ENCODE data around the gene MIB1. TPM values are rescaled to one million over a fixed set of nuclear protein-coding genes. Genes with fewer than 3 reads are reported as not detected.

MIB1 gene
- total and polyA plus RNA-seq, 9 of the 15 experiments (the other 6 are each of a cell fraction or from before 2014, with no cell fraction given) = 7.2 to 43.8 (median 23.2) TPM

- TF ChIP-seq REST (IDR thresholded peaks at IDR 0.05; ENCODE audit: borderline replicate concordance) (no peak), REST (CRISPR knock-in tag; IDR thresholded peaks at IDR 0.05; ENCODE audit: low read depth) (no peak)
Measured at GRCh38 chr18:21830532-21830931, 89.9 kb downstream of the MIB1 start (continued).

GRCh38 chr18:21831413-21831831 is 90.8 kb downstream of the MIB1 start:
- Histone ChIP-seq H3K4me2 (ENCODE audit: insufficient read depth, low read length) (no peak overlapping the region), H3K27ac (ENCODE audit: extremely low read depth, low read depth, low read length) (no peak overlapping the region), H3K4me3 (no peak overlapping the region), H3K9me3 (replicated peaks; ENCODE audit: control insufficient read depth, insufficient read depth, low read depth, low read length) (no peaks in the 10 kb centered on the region), H3K79me2 (ENCODE audit: control insufficient read depth, insufficient read depth, low read length) (no peaks in the 10 kb centered on the region), H3K4me1 (replicated peaks in 1 of 2; ENCODE audit: control insufficient read depth in 2 of 2, insufficient read depth in 2 of 2, low read length in 2 of 2) (no peaks in the 10 kb centered on the region), H3K36me3 (ENCODE audit: control insufficient read depth, insufficient read depth, low read length) (peaks cover 5% of the 10 kb centered on the region; the same call in 1 of the 3 replicates), H4K20me1 (replicated peaks; ENCODE audit: control insufficient read depth, insufficient read depth, low read length) (no peaks in the 10 kb centered on the region), H2AFZ (ENCODE audit: low read depth, low read length) (no peak overlapping the region), H3K27me3 (ENCODE audit: control insufficient read depth in 2 of 2, insufficient read depth in 2 of 2, low read length in 2 of 2) (no peaks in the 10 kb centered on the region), H3K9me1 (ENCODE audit: control insufficient read depth, insufficient read depth, low read length) (no peaks in the 10 kb centered on the region), H3K9ac (ENCODE audit: insufficient read depth in 1 of 2, low read depth in 2 of 2, low read length in 2 of 2) (no peak overlapping the region)
- no peak for FAIRE-seq
- CTCF ChIA-PET (ENCODE audit: low intra/inter-chr PET ratio) = no interaction called here
- 92% methylated on average over 5 of the region's 5 CpGs for WGBS (ENCODE audit: insufficient coverage, low coverage, missing lambda C conversion rate)
- POLR2A ChIA-PET = interaction anchor here (1.2 kb wide), 1 partner anchor 13 kb away, joined by 3 read pairs; no protein-coding TSS in a partner anchor
- BruUV-seq (replicated peaks) = no TSS peak
- in situ Hi-C loops (cut with MboI) (no loop called here), intact Hi-C loops (cut with micrococcal nuclease) (no loop called here)
- ATAC-seq = no peak
- DNase-seq (ENCODE audit: extremely low read depth in 1 of 4, low spot score in 3 of 4) = no peak
- TF ChIP-seq POLR3A (IDR thresholded peaks at IDR 0.05; ENCODE audit: borderline replicate concordance, extremely low read depth, insufficient read depth, insufficient read length) (no peak), E2F6 (IDR thresholded peaks at IDR 0.05; ENCODE audit: borderline replicate concordance in 1 of 2, extremely low read depth in 1 of 2, insufficient read depth in 1 of 2, insufficient read length in 1 of 2, low read depth in 1 of 2, low read length in 1 of 2, poor library complexity in 1 of 2, severe bottlenecking in 1 of 2) (no peak), ZNF395 (CRISPR knock-in tag; IDR thresholded peaks at IDR 0.05) (no peak), ZNF780A (CRISPR knock-in tag; IDR thresholded peaks at IDR 0.05) (no peak), SUPT5H (IDR thresholded peaks at IDR 0.05) (no peak), PCBP2 (IDR thresholded peaks at IDR 0.05; ENCODE audit: low read depth, low read length, poor library complexity, severe bottlenecking) (no peak), STAT5A (IDR thresholded peaks at IDR 0.05; ENCODE audit: borderline replicate concordance, low read length) (no peak)
